DMS79 (cell line): ENCODE measurements around the gene ZNF77.
"Not testable (repeated sequence)": the region's sequence is repeated elsewhere in the genome, so short reads cannot be mapped to it uniquely, and the experiment has no call there.

Experiments used
- DNase-seq: peaks from one replicate; lab custom pipeline; 2025; lab: John Stamatoyannopoulos, UW

The ZNF77 gene

GRCh38 chr19:2944775-2945574 is at the start of gene ZNF77:
Gene ZNF77, minus strand, starts transcription at chr19:2944971. Its CDS starts 131 bp downstream, at chr19:2944840.
- DNase-seq: peak; percentile 98

- no peak for DNase-seq
Observed at GRCh38 chr19:2993579-2993978, 48.8 kb upstream of the ZNF77 start.

GRCh38 chr19:2992958-2993357 is 48.2 kb upstream of the ZNF77 start:
- DNase-seq: no peak

GRCh38 chr19:2992333-2992732 is 47.6 kb upstream of the ZNF77 start:
- DNase-seq: not testable (repeated sequence)

GRCh38 chr19:2989236-2989946 is 44.6 kb upstream of the ZNF77 start:
- no peak for DNase-seq

- no peak for DNase-seq
Observed at GRCh38 chr19:2988568-2988967, 43.8 kb upstream of the ZNF77 start.

- no peak for DNase-seq
Observed at GRCh38 chr19:2987797-2988196, 43.0 kb upstream of the ZNF77 start.

GRCh38 chr19:2986951-2987524 is 42.3 kb upstream of the ZNF77 start:
- DNase-seq: peak; percentile 47

- DNase-seq: no peak
Observed at GRCh38 chr19:2984215-2984528, 39.4 kb upstream of the ZNF77 start.

GRCh38 chr19:2983351-2984214 is 38.8 kb upstream of the ZNF77 start:
- peak; percentile 91 for DNase-seq

- peak; percentile 70 for DNase-seq
Observed at GRCh38 chr19:2982983-2983350, 38.2 kb upstream of the ZNF77 start.

- no peak for DNase-seq
Observed at GRCh38 chr19:2982561-2982960, 37.8 kb upstream of the ZNF77 start.

GRCh38 chr19:2981898-2982297 is 37.1 kb upstream of the ZNF77 start:
- no peak for DNase-seq

GRCh38 chr19:2978772-2979171 is 34.0 kb upstream of the ZNF77 start:
- no peak for DNase-seq

GRCh38 chr19:2978166-2978767 is 33.5 kb upstream of the ZNF77 start:
- no peak for DNase-seq

- DNase-seq: no peak
Observed at GRCh38 chr19:2977746-2978138, 33.0 kb upstream of the ZNF77 start.

GRCh38 chr19:2977001-2977745 is 32.4 kb upstream of the ZNF77 start, which contains the start of gene TLE6:
Gene TLE6, plus strand, starts transcription at chr19:2977564. Its CDS starts 670 bp downstream, at chr19:2978234.
- DNase-seq: peak; percentile 91

GRCh38 chr19:2976609-2977000 is 31.8 kb upstream of the ZNF77 start:
- no peak for DNase-seq

- DNase-seq: no peak
Observed at GRCh38 chr19:2974342-2975041, 29.7 kb upstream of the ZNF77 start.

GRCh38 chr19:2973229-2973628 is 28.5 kb upstream of the ZNF77 start:
- DNase-seq: no peak
